HepG2 (cell line): ENCODE results near the gene MTMR6. TPM values are rescaled to one million over a fixed set of nuclear protein-coding genes. Genes with fewer than 3 reads are reported as not detected.

Source experiments
- GMEB1 ChIP-seq: sonication (generic); formaldehyde crosslinking; IDR thresholded peaks from 2 replicates; pipeline ENCODE4 v1.5.1; 2020; ENCODE audit warnings: missing genetic modification reagents, mild to moderate bottlenecking, borderline replicate concordance
- HDAC2 ChIP-seq: sonication (generic); formaldehyde crosslinking; IDR thresholded peaks from 2 replicates; pipeline ENCODE4 v1.4.0; 2020; ENCODE audit warnings: missing genetic modification reagents
- KMT2A ChIP-seq: sonication (generic); formaldehyde crosslinking; IDR thresholded peaks from 2 replicates; pipeline ENCODE4 v1.4.0; 2020; ENCODE audit warnings: missing genetic modification reagents
- MIER2 ChIP-seq: IDR thresholded peaks from 2 replicates; pipeline ENCODE4 v1.6.1; 2016; ENCODE audit warnings: missing biosample characterization, missing genetic modification reagents
- NFKBIZ ChIP-seq: IDR thresholded peaks from 2 replicates; pipeline ENCODE4 v1.6.1; 2018; ENCODE audit warnings: missing genetic modification reagents, missing compliant biosample characterization
- NR1H2 ChIP-seq: sonication (generic); formaldehyde crosslinking; IDR thresholded peaks from 2 replicates; pipeline ENCODE4 v1.8.1; 2022; ENCODE audit warnings: low read depth, missing genetic modification reagents, borderline replicate concordance
- NR3C1 ChIP-seq: sonication (generic); formaldehyde crosslinking; IDR thresholded peaks from 2 replicates; pipeline ENCODE4 v1.4.0; 2020; ENCODE audit warnings: missing genetic modification reagents
- PAWR ChIP-seq: sonication (generic); formaldehyde crosslinking; IDR thresholded peaks from 2 replicates; pipeline ENCODE4 v1.4.0; 2020; ENCODE audit warnings: missing genetic modification reagents, mild to moderate bottlenecking, borderline replicate concordance
- POGK ChIP-seq: sonication (generic); formaldehyde crosslinking; conservative IDR thresholded peaks from 2 replicates; pipeline ENCODE4 v1.8.0; 2022; ENCODE audit warnings: mild to moderate bottlenecking, moderate library complexity, missing genetic modification reagents
- POLR2A ChIP-seq, 2 experiments: IDR thresholded peaks; 2 replicates each; pipeline ENCODE4 v1.6.1; 2011; ENCODE audit warnings: low read depth in 2 of 2, low read length in 2 of 2, mild to moderate bottlenecking in 1 of 2, moderate library complexity in 1 of 2; ENCODE audit not compliant: insufficient read depth in 1 of 2
- PRDM10 ChIP-seq: sonication (generic); formaldehyde crosslinking; IDR thresholded peaks from 2 replicates; pipeline ENCODE4 v1.4.0; 2020; ENCODE audit warnings: low read depth, missing genetic modification reagents
- RBFOX2 ChIP-seq: fragments of 200-400 bp; formaldehyde crosslinking; IDR thresholded peaks from 2 replicates; pipeline ENCODE4 v1.6.1; 2017; ENCODE audit warnings: low read depth, mild to moderate bottlenecking, low read length
- RORA ChIP-seq: sonication (generic); formaldehyde crosslinking; IDR thresholded peaks from 2 replicates; pipeline ENCODE4 v1.5.0; 2020; ENCODE audit warnings: mild to moderate bottlenecking, missing genetic modification reagents, moderate library complexity
- SP5 ChIP-seq: IDR thresholded peaks from 2 replicates; pipeline ENCODE4 v1.6.1; 2016; ENCODE audit warnings: low read depth, borderline replicate concordance
- TFDP1 ChIP-seq: IDR thresholded peaks from 2 replicates; pipeline ENCODE4 v1.6.1; 2016; ENCODE audit warnings: missing compliant biosample characterization, missing genetic modification reagents, borderline replicate concordance
- ZBTB20 ChIP-seq: sonication (generic); formaldehyde crosslinking; IDR thresholded peaks from 2 replicates; pipeline ENCODE4 v1.8.1; 2023; ENCODE audit warnings: missing genetic modification reagents, low read depth, mild to moderate bottlenecking, borderline replicate concordance
- ZNF772 ChIP-seq: sonication (generic); formaldehyde crosslinking; IDR thresholded peaks from 2 replicates; pipeline ENCODE4 v1.5.0; 2020; ENCODE audit warnings: mild to moderate bottlenecking, missing genetic modification reagents
- polyA plus RNA-seq, 8 experiments: library from polyadenylated mRNA; depleted of rRNA in 3 of 8; stranded (reverse) in 7 of 8; unstranded in 1 of 8; fragments of >200 nt; fragmentation: Illumina TruSeq in 4 of 8; extraction: Trizol in 4 of 8; gene quantifications; 2 replicates each; pipeline versions ENCODE4 v1.2.1 to v1.2.3, GENCODE V29; 2011 to 2016; ENCODE audit warnings: low read depth in 4 of 8, missing spikeins in 1 of 8, mixed read lengths in 1 of 8; ENCODE audit not compliant: insufficient read depth in 1 of 8
- total RNA-seq, 5 experiments: library from RNA; depleted of rRNA; stranded (reverse); fragments of >200 nt; fragmentation: Illumina TruSeq; extraction: Trizol; gene quantifications; 2 replicates each; pipeline ENCODE4 v1.2.3, GENCODE V29; 2016; ENCODE audit warnings: low read depth in 1 of 5
- TF ChIP-seq, protein P1 (sequence below): sonication (generic); formaldehyde crosslinking; IDR thresholded peaks from 2 replicates; pipeline ENCODE4 v1.5.0; 2020; ENCODE audit warnings: missing genetic modification reagents, mild to moderate bottlenecking, borderline replicate concordance

Gene MTMR6
- total and polyA plus RNA-seq, 2 of the 13 experiments (the other 11 are each of a cell fraction or from before 2014, with no cell fraction given) = 3.4 to 7.8 TPM

- TF ChIP-seq TFDP1 (CRISPR knock-in tag) (peak; percentile 54; the same call in 1 of the 2 replicates), HDAC2 (CRISPR knock-in tag) (peak; percentile 48; the same call in 1 of the 2 replicates), MIER2 (no peak), POLR2A (IDR thresholded peaks at IDR 0.05; ENCODE audit: insufficient read depth in 1 of 2, low read depth in 2 of 2, low read length in 2 of 2) (peak; percentile 50 to 51; a peak in 2 of 4 replicates), POGK (CRISPR knock-in tag) (peak; percentile 81), SP5 (no peak), RBFOX2 (peak; percentile 83), GMEB1 (CRISPR knock-in tag) (peak; percentile 75), NFKBIZ (CRISPR knock-in tag) (no peak), ZBTB20 (CRISPR knock-in tag) (peak; percentile 62; the same call in 1 of the 2 replicates), KMT2A (peak; percentile 67), RORA (no peak), NR3C1 (no peak), PRDM10 (CRISPR knock-in tag) (0 out of 2 replicates have a peak, but pooled peaks have one; percentile 28), ZNF772 (CRISPR knock-in tag) (peak; percentile 50; the same call in 1 of the 2 replicates), PAWR (CRISPR knock-in tag) (no peak), NR1H2 (CRISPR knock-in tag) (no peak)
- TF ChIP-seq, protein P1, sequence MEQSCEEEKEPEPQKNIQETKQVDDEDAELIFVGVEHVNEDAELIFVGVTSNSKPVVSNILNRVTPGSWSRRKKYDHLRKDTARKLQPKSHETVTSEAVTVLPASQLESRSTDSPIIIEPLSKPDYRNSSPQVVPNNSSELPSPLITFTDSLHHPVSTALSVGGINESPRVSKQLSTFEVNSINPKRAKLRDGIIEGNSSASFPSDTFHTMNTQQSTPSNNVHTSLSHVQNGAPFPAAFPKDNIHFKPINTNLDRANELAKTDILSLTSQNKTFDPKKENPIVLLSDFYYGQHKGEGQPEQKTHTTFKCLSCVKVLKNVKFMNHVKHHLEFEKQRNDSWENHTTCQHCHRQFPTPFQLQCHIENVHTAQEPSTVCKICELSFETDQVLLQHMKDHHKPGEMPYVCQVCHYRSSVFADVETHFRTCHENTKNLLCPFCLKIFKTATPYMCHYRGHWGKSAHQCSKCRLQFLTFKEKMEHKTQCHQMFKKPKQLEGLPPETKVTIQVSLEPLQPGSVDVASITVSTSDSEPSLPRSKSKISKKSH (CRISPR knock-in tag) = no peak
Observed at GRCh38 chr13:25286969-25287961, at the start of gene MTMR6 (continued).
